Glutamatergic neuron (in vitro differentiated cells): Measurements from ENCODE around the gene ATF7. TPM values are rescaled to one million over a fixed set of nuclear protein-coding genes. Genes with fewer than 3 reads are reported as not detected.

ENCODE experiments used
- DNase-seq: peaks from one replicate; pipeline ENCODE4 v3.0.0; 2022
- H3K27ac Mint-ChIP-seq: one replicate; pipeline ENCODE4 v1.8.0; 2020; ENCODE audit warnings: mild to moderate bottlenecking, mixed read lengths, inconsistent platforms; ENCODE audit not compliant: unreplicated experiment
- H3K27me3 Mint-ChIP-seq: one replicate; pipeline ENCODE4 v1.8.0; 2020; ENCODE audit warnings: mild to moderate bottlenecking, moderate library complexity, mixed read lengths, inconsistent platforms; ENCODE audit not compliant: unreplicated experiment
- H3K36me3 Mint-ChIP-seq: one replicate; pipeline ENCODE4 v1.8.0; 2020; ENCODE audit warnings: mild to moderate bottlenecking, mixed read lengths, inconsistent platforms; ENCODE audit not compliant: unreplicated experiment
- H3K4me1 Mint-ChIP-seq: one replicate; pipeline ENCODE4 v1.8.0; 2020; ENCODE audit warnings: mild to moderate bottlenecking, low read depth, mixed read lengths, inconsistent platforms; ENCODE audit not compliant: unreplicated experiment
- H3K4me3 Mint-ChIP-seq: one replicate; pipeline ENCODE4 v1.8.0; 2020; ENCODE audit warnings: mild to moderate bottlenecking, mixed read lengths, inconsistent platforms; ENCODE audit not compliant: unreplicated experiment
- H3K9me3 Mint-ChIP-seq: one replicate; pipeline ENCODE4 v1.8.0; 2020; ENCODE audit warnings: mild to moderate bottlenecking, moderate library complexity, mixed read lengths, inconsistent platforms; ENCODE audit not compliant: unreplicated experiment
- CTCF ChIP-seq: fragments of 200-600 bp; sonication (generic); IDR thresholded peaks from one replicate; pipeline ENCODE4 v1.5.0; 2021; ENCODE audit not compliant: partially characterized antibody, unreplicated experiment
- total RNA-seq: library from RNA; stranded (reverse); fragmentation: NEBNext Ultra II Directional; extraction: Animal tissue kit (Norgen Biotek cat#: 25700); gene quantifications from one replicate; pipeline ENCODE4 v1.2.1, GENCODE V29; 2021; ENCODE audit not compliant: unreplicated experiment

The ATF7 gene
- total RNA-seq, 1 donor from 2014 or later = 36.0 TPM

DNA sequence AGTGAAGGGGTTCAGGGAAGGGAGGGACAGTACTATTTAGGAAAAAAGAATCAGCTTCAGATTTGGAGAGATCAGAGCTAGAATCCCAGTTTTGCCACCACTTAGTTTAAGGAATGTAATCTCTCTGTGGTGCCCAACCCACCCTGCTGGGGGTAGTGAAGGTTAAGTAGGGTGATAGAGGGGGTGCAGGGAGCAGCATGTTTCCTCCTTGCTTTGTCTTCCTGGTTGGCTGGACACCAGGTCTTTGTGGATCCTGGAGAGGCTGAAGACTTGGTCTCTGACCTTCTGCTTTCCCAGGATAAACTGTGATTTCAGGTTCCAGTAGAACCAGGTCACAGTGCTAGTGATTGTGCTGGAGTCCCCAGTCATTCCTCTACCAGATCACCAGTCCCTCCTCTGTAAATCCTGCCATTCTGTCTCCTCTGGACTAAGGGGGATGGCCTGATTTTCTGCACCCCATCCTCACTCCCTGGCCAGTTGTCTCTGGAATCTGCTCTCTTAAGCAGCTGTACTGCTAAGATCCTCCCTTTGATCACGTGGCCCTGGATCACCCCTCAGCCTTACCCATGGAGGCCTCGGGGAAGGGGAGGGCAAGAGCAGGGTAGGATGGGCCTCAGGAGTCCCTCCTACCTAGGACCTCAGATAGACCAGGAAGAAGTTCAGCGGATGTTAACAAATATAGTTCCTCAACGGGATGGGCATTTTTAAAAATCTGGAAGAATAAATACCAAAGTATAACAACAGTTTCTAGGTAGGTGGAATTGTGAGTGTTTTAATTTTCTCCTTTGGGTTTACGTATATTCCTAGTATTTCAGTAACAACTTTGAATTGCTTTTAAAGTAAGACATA is 130.1 kb downstream of the ATF7 start:
- Mint-ChIP-seq H3K36me3 (no peaks in the 10 kb centered on the region), H3K4me1 (peaks cover 44% of the 10 kb centered on the region), H3K4me3 (peak overlapping the region; percentile 70), H3K27ac (peak overlapping the region; percentile 84), H3K27me3 (peaks cover 33% of the 10 kb centered on the region), H3K9me3 (peaks cover 27% of the 10 kb centered on the region)
- TF ChIP-seq CTCF = no peak
- DNase-seq = no peak

GRCh38 chr12:53493610-53494391 is 132.4 kb downstream of the ATF7 start:
- peak overlapping the region; percentile 99 for H3K27ac Mint-ChIP-seq
- DNase-seq = peak; percentile 69
- H3K4me1 Mint-ChIP-seq = peaks cover 42% of the 10 kb centered on the region
- H3K4me3 Mint-ChIP-seq = peak overlapping the region; percentile 97
- H3K36me3 Mint-ChIP-seq = no peaks in the 10 kb centered on the region
- TF ChIP-seq CTCF = no peak
- H3K27me3 Mint-ChIP-seq = peaks cover 20% of the 10 kb centered on the region
- H3K9me3 Mint-ChIP-seq = peaks cover 20% of the 10 kb centered on the region

- TF ChIP-seq CTCF = no peak
- Mint-ChIP-seq H3K36me3 (no peaks in the 10 kb centered on the region), H3K27me3 (peaks cover 13% of the 10 kb centered on the region), H3K4me1 (peaks cover 35% of the 10 kb centered on the region), H3K4me3 (peak overlapping the region; percentile 97), H3K9me3 (peaks cover 14% of the 10 kb centered on the region), H3K27ac (peak overlapping the region; percentile 99)
- DNase-seq = peak; percentile 95
These were observed 133.2 kb downstream of the ATF7 start for GRCh38 chr12:53492830-53493609.

DNA sequence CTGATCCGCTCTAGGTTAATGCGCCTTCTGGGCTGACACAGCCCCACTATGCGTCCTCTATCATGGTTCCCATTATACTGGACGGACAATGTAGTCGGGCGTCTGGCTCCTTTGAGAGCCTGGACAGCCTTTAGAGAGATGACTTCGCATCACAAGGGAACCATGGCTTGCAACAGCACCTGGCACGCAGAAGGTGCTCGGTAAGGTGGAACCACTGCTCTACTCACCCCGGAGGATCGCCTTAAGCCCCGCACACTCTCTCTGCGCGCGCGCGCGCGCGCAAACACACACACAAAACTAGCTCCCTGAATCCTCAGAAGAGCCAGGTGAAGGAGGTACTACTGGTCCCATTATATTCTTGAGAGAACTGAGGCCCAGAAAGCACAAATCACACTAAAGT is 134.0 kb downstream of the ATF7 start:
- H3K9me3 Mint-ChIP-seq = peaks cover 11% of the 10 kb centered on the region
- DNase-seq = no peak
- H3K4me3 Mint-ChIP-seq = peak overlapping the region; percentile 97
- H3K27me3 Mint-ChIP-seq = peaks cover 12% of the 10 kb centered on the region
- no peaks in the 10 kb centered on the region for H3K36me3 Mint-ChIP-seq
- H3K4me1 Mint-ChIP-seq = peaks cover 32% of the 10 kb centered on the region
- no peak for TF ChIP-seq CTCF
- H3K27ac Mint-ChIP-seq = peak overlapping the region; percentile 99
